Ovary (tissue), 9 donors: ENCODE measurements around the gene ARSI. TPM values are rescaled to one million over a fixed set of nuclear protein-coding genes. Genes with fewer than 3 reads are reported as not detected.

ENCODE experiments used
- DNase-seq, 5 donors: peaks; one replicate each; pipeline ENCODE4 v3.0.0-alpha.2; 2019 to 2020
- H3K27ac ChIP-seq, 2 donors: fragments of 200-600 bp; one replicate each; pipeline versions ENCODE4 v1.5.1 to v1.8.0; 2019 to 2022
- H3K27me3 ChIP-seq: fragments of 200-600 bp; one replicate; pipeline ENCODE4 v1.8.0; 2022
- H3K36me3 ChIP-seq: fragments of 200-600 bp; sonication (generic); one replicate; pipeline ENCODE4 v1.5.1; 2019
- H3K4me1 ChIP-seq: one replicate; pipeline ENCODE4 v1.8.1; 2013; ENCODE audit warnings: mild to moderate bottlenecking, moderate library complexity; ENCODE audit not compliant: insufficient read depth
- H3K4me3 ChIP-seq: fragments of 200-600 bp; sonication (generic); one replicate; pipeline ENCODE4 v1.5.1; 2017
- H3K9me3 ChIP-seq, 2 donors: fragments of 200-600 bp in 1 of 2; sonication (generic) in 1 of 2; one replicate each; pipeline versions ENCODE4 v1.5.1 to v1.8.1; 2013 to 2019; ENCODE audit warnings: mild to moderate bottlenecking in 1 of 2, moderate library complexity in 1 of 2
- CTCF ChIP-seq, 3 donors: fragments of 450-650 bp in 2 of 3; fragments of 200-600 bp in 1 of 3; IDR thresholded peaks; one replicate each; pipeline versions ENCODE4 v1.5.1 to v1.8.0; 2016 to 2022; ENCODE audit warnings: antibody characterized with exemption in 3 of 3, mild to moderate bottlenecking in 1 of 3
- EP300 ChIP-seq: sonication (generic); formaldehyde crosslinking; IDR thresholded peaks from one replicate; pipeline ENCODE4 v1.6.1; 2017; ENCODE audit warnings: antibody characterized with exemption
- POLR2A ChIP-seq: fragments of 450-650 bp; IDR thresholded peaks from one replicate; pipeline ENCODE4 v1.6.1; 2017; ENCODE audit warnings: antibody characterized with exemption, mild to moderate bottlenecking, moderate library complexity
- WGBS, 3 donors: extraction: QIAGEN DNeasy Blood & Tissue Kit in 1 of 3; methylation state at CpG; one replicate each; pipeline versions ENCODE4 v1.1.5 to v1.1.7; 2013 to 2017; 5-methylcytosine and 5-hydroxymethylcytosine counted together
- intact Hi-C, 4 donors: fragments of 100-400 bp; cut with DNase I; formaldehyde crosslinking; loops; one replicate each; pipeline versions ENCODE4 v1.11.0 to v1.15.1; 2022 to 2023
- polyA plus RNA-seq, 2 donors: library from polyadenylated mRNA; stranded (reverse); fragments of 200-250 nt in 1 of 2; fragments of 350-450 nt in 1 of 2; fragmentation: Illumina TruSeq in 1 of 2; extraction: RNeasy Lipid Tissue Mini Kit (QIAGEN cat#74804) in 1 of 2; gene quantifications; one replicate each; pipeline ENCODE4 v1.2.3, GENCODE V29; 2013 to 2014
- total RNA-seq, 7 donors: library from RNA; depleted of rRNA in 2 of 7; stranded (reverse); fragments of >200 nt in 2 of 7; fragmentation: NEBNext Ultra II Directional in 3 of 7; extraction: Animal tissue kit (Norgen Biotek cat#: 25700) in 3 of 7; gene quantifications; one replicate each; pipeline versions ENCODE4 v1.1.0 to v1.2.4, GENCODE V29; 2016 to 2023
- donor health status: DM: no; HTN: no; CAD: no; lungs with moderate emphysema.
- donor health status: DM: no; HTN: no; CAD: no.
- donor health status: Bipolar disorder and iron deficiency.
- donor health status: DM: yes; HTN: yes; CAD: no.
- donor health status: DM: no; HTN: no; CAD: no.
- donor health status: DM: yes; HTN: yes; CAD: no.

Gene ARSI
- total and polyA plus RNA-seq, 9 donors: 0.15 to 1.4 (median 0.63) TPM

DNA sequence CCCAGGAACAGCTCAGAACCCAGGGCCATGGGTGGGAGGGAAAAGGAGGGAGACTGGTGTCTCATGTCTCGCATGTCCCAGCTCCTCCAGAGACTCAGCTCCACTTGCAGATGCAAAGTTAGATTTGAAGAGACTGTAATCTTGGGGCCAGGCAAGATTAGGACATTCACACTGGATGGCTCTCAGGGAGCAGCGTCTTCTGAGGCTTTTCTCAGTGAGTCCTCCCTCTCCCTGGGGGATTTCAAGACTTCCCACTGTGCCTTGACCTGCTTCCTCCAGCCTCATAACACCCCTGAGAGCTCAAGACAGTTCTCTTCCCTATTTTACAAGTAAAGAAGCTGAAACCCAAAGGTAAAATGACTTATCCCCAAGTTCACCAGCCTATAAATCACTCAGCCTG lies 44.3 kb upstream of the ARSI start:
- no peak overlapping the region for H3K27ac ChIP-seq
- H3K9me3 ChIP-seq: no peaks in the 10 kb centered on the region
- H3K27me3 ChIP-seq: no peaks in the 10 kb centered on the region
- no peaks in the 10 kb centered on the region for H3K36me3 ChIP-seq
- peaks cover 3% of the 10 kb centered on the region for H3K4me1 ChIP-seq
- no peak for DNase-seq
- no peak for TF ChIP-seq EP300
- no peak for TF ChIP-seq CTCF (IDR thresholded peaks at IDR 0.05)
- no peak for TF ChIP-seq POLR2A
- no peak overlapping the region for H3K4me3 ChIP-seq
- intact Hi-C loops: loop anchor here in 1 of 4 donors (10.0 kb wide), 1 partner anchor 122 kb away; no protein-coding TSS in a partner anchor
- WGBS, 3 donors: 81 to 88% (median 85%) methylated on average over 2 of the region's 2 CpGs

DNA sequence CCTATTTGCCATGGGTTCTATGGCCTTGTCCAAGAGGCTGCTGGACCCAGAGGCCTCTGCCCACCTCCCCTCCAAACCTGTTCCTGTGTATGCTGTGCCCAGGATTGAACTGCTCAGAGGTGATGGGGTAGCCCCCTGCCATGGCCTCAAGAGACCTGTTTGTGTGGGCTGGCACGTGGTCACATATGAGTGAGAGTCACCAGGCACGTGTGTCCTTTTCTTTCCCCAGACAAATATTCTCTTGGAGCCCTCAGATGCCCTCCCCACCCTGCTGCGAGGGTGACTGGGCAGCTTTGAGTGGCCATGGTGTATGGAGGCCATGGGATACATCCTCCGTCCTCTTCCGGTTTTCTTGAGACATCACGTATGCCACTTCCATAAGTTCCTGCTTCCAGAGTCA lies 43.9 kb upstream of the ARSI start:
- no peak overlapping the region for H3K27ac ChIP-seq
- no peaks in the 10 kb centered on the region for H3K36me3 ChIP-seq
- H3K27me3 ChIP-seq: no peaks in the 10 kb centered on the region
- WGBS, 3 donors: 86 to 94% (median 90%) methylated on average over 6 of the region's 6 CpGs
- no peak overlapping the region for H3K4me3 ChIP-seq
- no peak for DNase-seq
- H3K4me1 ChIP-seq: peaks cover 3% of the 10 kb centered on the region
- no peaks in the 10 kb centered on the region for H3K9me3 ChIP-seq
- intact Hi-C loops: loop anchor here in 1 of 4 donors (10.0 kb wide), 1 partner anchor 122 kb away; no protein-coding TSS in a partner anchor
- TF ChIP-seq CTCF (IDR thresholded peaks at IDR 0.05) (no peak), EP300 (no peak), POLR2A (no peak)

GRCh38 chr5:150345716-150346115 lies 43.0 kb upstream of the ARSI start:
- WGBS, 3 donors: 76 to 82% (median 79%) methylated on average over 5 of the region's 5 CpGs
- Histone ChIP-seq H3K27ac (no peak overlapping the region), H3K9me3 (no peaks in the 10 kb centered on the region), H3K36me3 (no peaks in the 10 kb centered on the region), H3K27me3 (no peaks in the 10 kb centered on the region), H3K4me3 (no peak overlapping the region), H3K4me1 (no peaks in the 10 kb centered on the region)
- intact Hi-C loops: loop anchor here in 1 of 4 donors (10.0 kb wide), 1 partner anchor 121 kb away; no protein-coding TSS in a partner anchor
- DNase-seq: no peak
- TF ChIP-seq POLR2A: no peak

- no peak for DNase-seq
- TF ChIP-seq EP300: no peak
- no peak for TF ChIP-seq CTCF (IDR thresholded peaks at IDR 0.05)
- TF ChIP-seq POLR2A: no peak
- Histone ChIP-seq H3K4me1 (no peaks in the 10 kb centered on the region), H3K36me3 (no peaks in the 10 kb centered on the region), H3K4me3 (no peak overlapping the region), H3K9me3 (no peaks in the 10 kb centered on the region), H3K27ac (no peak overlapping the region), H3K27me3 (no peaks in the 10 kb centered on the region)
- intact Hi-C loops: loop anchor here in 1 of 4 donors (10.0 kb wide), 1 partner anchor 119 kb away; no protein-coding TSS in a partner anchor
- WGBS, 3 donors: 48 to 69% (median 58%) methylated on average over 7 of the region's 7 CpGs
Observed at GRCh38 chr5:150343994-150344631, 41.4 kb upstream of the ARSI start.

GRCh38 chr5:150342583-150342982 lies 39.9 kb upstream of the ARSI start:
- H3K36me3 ChIP-seq: no peaks in the 10 kb centered on the region
- H3K9me3 ChIP-seq: no peaks in the 10 kb centered on the region
- no peak overlapping the region for H3K27ac ChIP-seq
- intact Hi-C loops: loop anchor here in 1 of 4 donors (10.0 kb wide), 1 partner anchor 118 kb away; no protein-coding TSS in a partner anchor
- no peak for DNase-seq
- H3K4me1 ChIP-seq: no peaks in the 10 kb centered on the region
- no peaks in the 10 kb centered on the region for H3K27me3 ChIP-seq
- no peak for TF ChIP-seq EP300
- no peak for TF ChIP-seq POLR2A
- no peak for TF ChIP-seq CTCF (IDR thresholded peaks at IDR 0.05)
- H3K4me3 ChIP-seq: no peak overlapping the region
- 82 to 93% (median 89%) methylated on average over 5 of the region's 5 CpGs for WGBS, 3 donors
